Medulla oblongata (tissue), 1 donor: Measurements from ENCODE around the gene MFNG.
"Not testable (repeated sequence)": the region's sequence is repeated elsewhere in the genome, so short reads cannot be mapped to it uniquely, and the experiment has no call there.

Experiments
- DNase-seq: peaks from one replicate; pipeline ENCODE4 v3.0.0-alpha.2; 2015; ENCODE audit errors: extremely low spot score

The MFNG gene

GRCh38 chr22:37474447-37475090 lies 11.6 kb downstream of the MFNG start:
- DNase-seq, result no peak

- no peak for DNase-seq
Measured at GRCh38 chr22:37473437-37473946, 12.7 kb downstream of the MFNG start.

GRCh38 chr22:37472418-37473006 lies 13.7 kb downstream of the MFNG start:
- DNase-seq, result no peak

GRCh38 chr22:37471727-37472417 lies 14.3 kb downstream of the MFNG start:
- DNase-seq, result no peak

- no peak for DNase-seq
Measured at GRCh38 chr22:37470087-37470445, 16.1 kb downstream of the MFNG start.

- no peak for DNase-seq
Measured at GRCh38 chr22:37469416-37470086, 16.6 kb downstream of the MFNG start.

GRCh38 chr22:37468201-37468695 lies 17.9 kb downstream of the MFNG start:
- not testable (repeated sequence) for DNase-seq

- no peak for DNase-seq
Measured at GRCh38 chr22:37467391-37467955, 18.7 kb downstream of the MFNG start.

GRCh38 chr22:37464181-37464580 lies 22.0 kb downstream of the MFNG start:
- DNase-seq, result no peak

GRCh38 chr22:37462983-37463382 lies 23.2 kb downstream of the MFNG start:
- DNase-seq, result no peak

- no peak for DNase-seq
Measured at GRCh38 chr22:37462436-37462835, 23.7 kb downstream of the MFNG start.

- DNase-seq, result no peak
Measured at GRCh38 chr22:37461961-37462360, 24.2 kb downstream of the MFNG start.

GRCh38 chr22:37460684-37461083 lies 25.5 kb downstream of the MFNG start:
- no peak for DNase-seq

GRCh38 chr22:37459206-37459605 lies 27.0 kb downstream of the MFNG start:
- no peak for DNase-seq

- DNase-seq, result peak; percentile 54
Measured at GRCh38 chr22:37457093-37457893, 28.9 kb downstream of the MFNG start.

GRCh38 chr22:37456346-37456745 lies 29.8 kb downstream of the MFNG start:
- no peak for DNase-seq

- DNase-seq, result no peak
Measured at GRCh38 chr22:37455896-37456295, 30.3 kb downstream of the MFNG start.

- no peak for DNase-seq
Measured at GRCh38 chr22:37454857-37455686, 31.1 kb downstream of the MFNG start.

GRCh38 chr22:37453696-37454095 lies 32.5 kb downstream of the MFNG start:
- no peak for DNase-seq

GRCh38 chr22:37451218-37451617 lies 35.0 kb downstream of the MFNG start:
- no peak for DNase-seq
